ENCODE results near the gene BFSP2.

BFSP2 gene

DNA sequence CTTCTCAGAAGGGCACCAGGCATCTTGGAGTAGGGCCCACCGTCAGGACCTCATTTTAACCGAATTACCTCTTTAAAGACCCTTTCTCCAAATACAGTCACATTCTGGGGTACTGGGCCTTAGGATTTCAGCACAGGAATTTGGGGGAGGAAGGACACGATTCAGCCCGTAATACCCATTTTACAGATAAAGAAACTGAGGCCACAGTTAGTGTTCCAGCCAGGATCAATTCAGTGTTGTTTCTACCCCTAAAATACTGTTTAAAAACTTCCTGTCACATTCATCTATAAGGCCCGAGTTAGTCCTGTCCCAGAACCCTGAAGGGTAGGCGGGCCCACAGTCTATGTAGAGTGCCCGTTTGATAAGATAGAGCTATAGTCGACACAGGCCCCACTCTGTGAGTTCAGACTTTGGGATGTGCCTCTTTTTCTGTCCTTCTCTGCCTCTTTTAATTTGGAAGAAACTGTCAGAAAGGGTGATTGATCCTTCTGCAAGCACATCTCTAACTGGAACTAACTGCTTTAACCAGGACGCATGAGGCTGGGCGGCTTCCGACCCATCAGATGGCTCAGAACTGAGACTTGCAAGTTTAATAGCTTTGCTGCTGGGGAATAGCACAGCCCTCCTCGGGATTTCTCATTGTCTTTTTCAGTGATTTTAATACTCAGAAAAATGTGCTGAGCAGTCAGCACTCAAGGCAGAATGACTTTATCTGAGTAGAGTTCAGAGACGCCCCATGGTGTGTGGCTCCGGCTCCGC is 19.5 kb downstream of the BFSP2 start:
- DNase-seq (ENCODE audit: low read depth): no peak
- TF ChIP-seq, protein P1, sequence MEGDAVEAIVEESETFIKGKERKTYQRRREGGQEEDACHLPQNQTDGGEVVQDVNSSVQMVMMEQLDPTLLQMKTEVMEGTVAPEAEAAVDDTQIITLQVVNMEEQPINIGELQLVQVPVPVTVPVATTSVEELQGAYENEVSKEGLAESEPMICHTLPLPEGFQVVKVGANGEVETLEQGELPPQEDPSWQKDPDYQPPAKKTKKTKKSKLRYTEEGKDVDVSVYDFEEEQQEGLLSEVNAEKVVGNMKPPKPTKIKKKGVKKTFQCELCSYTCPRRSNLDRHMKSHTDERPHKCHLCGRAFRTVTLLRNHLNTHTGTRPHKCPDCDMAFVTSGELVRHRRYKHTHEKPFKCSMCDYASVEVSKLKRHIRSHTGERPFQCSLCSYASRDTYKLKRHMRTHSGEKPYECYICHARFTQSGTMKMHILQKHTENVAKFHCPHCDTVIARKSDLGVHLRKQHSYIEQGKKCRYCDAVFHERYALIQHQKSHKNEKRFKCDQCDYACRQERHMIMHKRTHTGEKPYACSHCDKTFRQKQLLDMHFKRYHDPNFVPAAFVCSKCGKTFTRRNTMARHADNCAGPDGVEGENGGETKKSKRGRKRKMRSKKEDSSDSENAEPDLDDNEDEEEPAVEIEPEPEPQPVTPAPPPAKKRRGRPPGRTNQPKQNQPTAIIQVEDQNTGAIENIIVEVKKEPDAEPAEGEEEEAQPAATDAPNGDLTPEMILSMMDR (IDR thresholded peaks at IDR 0.05; ENCODE audit: low read depth, low read length, missing control alignments): no peak
- no peak overlapping the region for H3K4me3 ChIP-seq (ENCODE audit: low read depth, low read length)
- in situ Hi-C loops (cut with HindIII; ENCODE audit: low sequenced_read_pairs): no loop called here

DNA sequence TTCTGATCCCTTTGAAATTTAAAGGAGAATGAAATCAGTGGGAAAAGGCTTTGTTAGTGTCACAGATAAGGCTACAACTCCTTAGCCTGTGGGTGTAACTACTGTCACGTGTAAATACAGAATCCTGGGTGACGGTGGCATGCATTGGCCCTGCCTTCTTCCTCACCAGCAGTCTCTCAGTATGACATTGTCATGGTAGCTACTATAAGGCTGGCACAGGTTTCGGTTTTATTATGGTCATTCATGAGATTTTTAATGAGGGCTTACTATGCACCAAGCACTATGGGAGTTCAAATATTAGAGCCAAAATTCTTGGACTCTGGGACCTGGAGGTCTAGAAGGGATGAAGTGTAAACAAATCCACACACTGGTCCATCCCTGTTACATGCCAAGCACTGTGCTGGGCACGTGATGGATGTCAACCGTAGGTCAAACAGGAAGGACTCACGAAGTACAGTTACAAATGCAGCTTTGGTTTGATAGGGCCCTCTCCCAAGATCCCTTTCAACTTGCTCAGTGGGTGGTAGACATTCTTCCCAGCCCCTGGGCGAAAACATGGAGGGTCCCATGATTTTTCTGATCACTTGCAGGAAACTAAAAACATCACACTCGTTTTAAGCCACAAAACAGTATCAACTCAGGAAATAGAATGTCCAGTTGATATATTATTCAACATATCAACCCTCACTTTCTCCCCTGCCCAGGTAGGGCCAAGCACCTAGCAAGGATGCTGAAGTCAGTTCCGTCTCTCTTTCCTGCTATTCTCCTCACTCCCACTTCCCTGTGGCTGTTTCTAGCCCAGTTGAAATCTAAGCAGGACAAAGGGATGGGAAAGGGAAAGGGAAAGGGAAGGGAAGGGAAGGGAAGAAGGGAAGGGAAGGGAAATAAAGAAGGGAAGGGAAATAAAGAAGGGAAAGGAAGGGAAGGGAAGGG is 25.3 kb downstream of the BFSP2 start:
- no peak for DNase-seq (ENCODE audit: low read depth)
- in situ Hi-C loops (cut with HindIII; ENCODE audit: low sequenced_read_pairs): no loop called here
- no peak overlapping the region for H3K4me3 ChIP-seq (ENCODE audit: low read depth, low read length)
- TF ChIP-seq, protein P1 (IDR thresholded peaks at IDR 0.05; ENCODE audit: low read depth, low read length, missing control alignments): no peak

DNA sequence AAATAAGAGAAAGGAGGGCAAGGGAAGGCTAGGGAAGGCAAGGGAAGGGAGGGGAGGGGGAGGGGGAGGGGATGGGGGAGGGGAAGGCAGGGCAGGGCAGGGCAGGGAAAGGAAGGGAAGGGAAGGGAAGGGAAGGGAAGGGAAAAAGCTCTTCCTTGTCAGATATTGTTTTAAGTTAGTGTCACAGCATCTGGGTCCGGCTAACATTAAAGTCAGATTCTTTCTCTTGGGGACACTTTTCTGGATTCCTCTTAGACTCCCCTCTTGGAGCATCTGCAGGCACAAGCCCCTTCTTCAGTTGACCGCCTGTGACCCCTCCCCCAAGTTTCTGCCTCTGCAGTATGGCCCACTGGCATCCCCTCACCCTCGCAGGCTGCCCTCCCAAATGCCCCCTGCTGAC is 26.0 kb downstream of the BFSP2 start:
- in situ Hi-C loops (cut with HindIII; ENCODE audit: low sequenced_read_pairs): no loop called here
- H3K4me3 ChIP-seq (ENCODE audit: low read depth, low read length): no peak overlapping the region
- TF ChIP-seq, protein P1 (IDR thresholded peaks at IDR 0.05; ENCODE audit: low read depth, low read length, missing control alignments): no peak
- no peak for DNase-seq (ENCODE audit: low read depth)

DNA sequence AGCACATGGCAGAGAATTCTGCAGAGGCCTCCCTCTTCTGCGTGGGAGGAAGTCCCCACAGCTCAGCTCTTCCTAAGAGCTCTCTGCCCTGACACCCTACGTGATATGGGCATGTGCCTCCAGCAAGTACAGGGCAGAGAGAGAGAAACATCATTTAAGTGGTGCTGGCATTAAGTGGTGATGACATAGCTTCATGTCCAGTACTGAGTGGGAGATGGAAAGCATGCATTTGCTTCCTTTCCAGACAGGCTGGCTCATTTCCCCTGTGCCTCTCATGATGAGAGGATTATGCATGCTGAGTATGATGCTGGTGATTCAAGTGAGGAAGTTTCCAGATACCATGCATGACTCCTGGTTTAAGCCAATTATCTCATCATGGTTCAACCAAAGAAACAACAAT is 26.9 kb downstream of the BFSP2 start:
- no peak for DNase-seq (ENCODE audit: low read depth)
- in situ Hi-C loops (cut with HindIII; ENCODE audit: low sequenced_read_pairs): no loop called here
- no peak overlapping the region for H3K4me3 ChIP-seq (ENCODE audit: low read depth, low read length)
- TF ChIP-seq, protein P1 (IDR thresholded peaks at IDR 0.05; ENCODE audit: low read depth, low read length, missing control alignments): no peak

DNA sequence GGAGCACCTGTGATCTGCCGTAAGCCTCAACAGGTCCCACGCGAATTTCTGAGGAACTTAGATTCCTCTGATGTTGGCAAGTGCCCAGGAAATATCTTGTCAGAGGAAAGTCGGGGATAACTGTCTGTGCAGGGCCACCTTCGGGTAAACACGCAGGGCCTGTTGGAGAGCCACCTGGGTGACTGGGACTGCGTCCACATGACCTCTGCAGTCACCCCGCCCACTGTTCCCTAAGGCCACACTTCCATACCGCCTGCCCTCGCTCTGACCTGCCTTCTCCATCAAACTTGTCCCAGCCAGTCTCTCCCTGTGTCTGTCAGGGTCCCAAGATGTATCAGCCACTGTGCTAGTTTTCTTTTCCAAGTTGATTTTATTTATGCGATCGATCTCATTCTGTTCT is 28.7 kb downstream of the BFSP2 start:
- TF ChIP-seq, protein P1 (IDR thresholded peaks at IDR 0.05; ENCODE audit: low read depth, low read length, missing control alignments): no peak

DNA sequence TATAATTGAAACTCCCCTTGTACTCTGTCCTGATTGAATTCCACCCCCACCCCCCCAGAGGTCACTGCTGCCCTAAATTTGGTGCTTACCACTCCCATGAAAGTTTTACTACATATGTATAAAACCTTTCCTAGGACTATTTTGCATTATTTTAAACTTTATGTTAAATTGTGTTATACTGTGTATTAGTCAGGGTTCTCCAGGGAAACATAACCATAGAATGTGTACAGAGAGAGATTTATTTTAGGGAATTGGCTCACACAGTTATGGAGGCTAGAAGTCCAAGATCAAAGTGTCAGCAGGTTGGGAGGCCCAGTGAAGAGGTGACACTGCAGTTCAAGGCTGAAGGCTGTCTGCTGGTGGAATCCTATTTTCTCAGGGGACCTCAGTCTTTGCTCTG is 29.2 kb downstream of the BFSP2 start:
- in situ Hi-C loops (cut with HindIII; ENCODE audit: low sequenced_read_pairs): no loop called here
- no peak for DNase-seq (ENCODE audit: low read depth)
- no peak overlapping the region for H3K4me3 ChIP-seq (ENCODE audit: low read depth, low read length)
- TF ChIP-seq, protein P1 (IDR thresholded peaks at IDR 0.05; ENCODE audit: low read depth, low read length, missing control alignments): no peak

More for the DNA sequence above, 28.7 kb downstream of the BFSP2 start:
- DNase-seq (ENCODE audit: low read depth): no peak
- in situ Hi-C loops (cut with HindIII; ENCODE audit: low sequenced_read_pairs): no loop called here
- H3K4me3 ChIP-seq (ENCODE audit: low read depth, low read length): no peak overlapping the region
